Fibroblast of skin of back (primary cell): ENCODE measurements around the gene SLC36A2.

Source experiments
- DNase-seq: peaks from one replicate; pipeline ENCODE4 v3.0.0-alpha.2; 2013

SLC36A2 gene

DNA sequence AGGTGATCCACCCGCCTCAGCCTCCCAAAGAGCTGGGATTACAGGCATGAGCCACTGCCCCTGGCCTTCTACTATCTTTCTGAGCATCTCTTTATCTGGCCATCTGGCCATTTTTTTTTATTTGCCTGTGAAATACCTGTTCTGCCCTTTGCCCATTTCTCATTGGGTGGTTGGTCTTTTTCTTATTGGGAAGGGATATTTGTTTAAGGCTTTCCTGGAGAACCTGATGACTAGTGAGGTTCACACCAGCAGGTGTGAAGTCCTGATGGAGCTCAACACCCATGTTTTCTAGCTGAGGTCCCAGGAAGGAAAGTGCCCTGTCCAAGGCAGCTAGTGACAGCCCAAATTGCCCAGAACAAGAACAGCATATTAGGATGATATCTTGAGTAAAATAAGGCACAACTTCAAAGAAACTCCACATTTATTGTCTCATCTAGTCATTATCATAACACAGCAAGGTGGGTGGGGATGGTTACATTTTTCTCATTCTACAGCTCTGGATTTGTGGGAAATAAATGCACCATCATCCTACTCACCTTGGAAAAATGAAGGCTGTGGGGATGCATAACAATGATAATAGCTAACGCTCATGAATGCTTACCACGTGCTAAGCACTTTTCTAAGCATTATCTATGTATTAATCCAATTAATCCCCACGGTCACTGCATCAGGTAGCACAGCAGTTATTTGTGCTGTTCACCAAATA lies 64.1 kb downstream of the SLC36A2 start:
- DNase-seq: no peak

DNA sequence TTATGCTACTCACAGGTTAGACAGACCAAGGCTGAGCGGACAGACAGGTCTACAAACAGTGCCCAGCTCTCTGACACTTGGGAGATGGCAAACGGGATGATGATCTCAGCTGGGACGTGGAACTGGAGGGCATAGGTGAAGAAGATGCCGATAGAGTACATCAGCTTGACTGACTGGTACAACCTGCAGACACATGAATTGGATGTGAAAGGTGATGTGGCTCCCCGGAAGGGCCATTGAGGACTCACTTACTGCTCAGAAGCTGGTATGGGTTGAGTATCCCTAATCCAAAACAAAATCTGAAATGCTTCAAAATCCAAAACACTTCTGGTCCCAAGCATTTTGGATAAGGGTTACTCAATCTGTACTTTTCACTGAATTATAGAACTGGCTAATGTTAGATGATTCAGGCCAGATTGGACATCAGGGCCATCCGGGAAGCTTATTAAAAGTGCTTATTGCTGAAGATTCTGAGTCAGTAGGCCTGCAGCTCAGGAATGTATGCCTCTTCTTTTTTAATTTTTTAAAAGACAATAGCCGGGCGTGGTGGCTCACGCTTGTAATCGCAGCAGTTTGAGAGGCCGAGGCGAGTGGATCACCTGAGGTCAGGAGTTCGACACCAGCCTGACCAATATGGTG lies 66.2 kb downstream of the SLC36A2 start:
- no peak for DNase-seq

DNA sequence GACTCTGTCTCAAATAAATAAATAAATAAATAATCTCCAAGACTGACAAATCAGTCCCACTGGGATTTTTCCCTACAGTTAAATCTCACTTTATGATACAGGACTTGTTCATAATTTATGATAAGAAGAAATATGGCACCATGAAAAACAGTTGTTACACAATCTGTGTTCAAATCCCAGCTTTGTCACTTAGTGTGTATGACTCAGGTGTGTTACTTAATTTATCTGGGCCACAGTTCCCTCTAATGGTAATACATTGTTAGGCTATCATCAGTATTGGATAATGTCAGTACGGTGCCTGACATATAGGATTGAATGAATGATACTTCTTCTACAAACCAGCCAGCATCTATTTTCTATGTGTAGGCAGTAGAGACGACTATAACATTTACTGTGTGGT lies 66.9 kb downstream of the SLC36A2 start:
- DNase-seq: no peak

DNA sequence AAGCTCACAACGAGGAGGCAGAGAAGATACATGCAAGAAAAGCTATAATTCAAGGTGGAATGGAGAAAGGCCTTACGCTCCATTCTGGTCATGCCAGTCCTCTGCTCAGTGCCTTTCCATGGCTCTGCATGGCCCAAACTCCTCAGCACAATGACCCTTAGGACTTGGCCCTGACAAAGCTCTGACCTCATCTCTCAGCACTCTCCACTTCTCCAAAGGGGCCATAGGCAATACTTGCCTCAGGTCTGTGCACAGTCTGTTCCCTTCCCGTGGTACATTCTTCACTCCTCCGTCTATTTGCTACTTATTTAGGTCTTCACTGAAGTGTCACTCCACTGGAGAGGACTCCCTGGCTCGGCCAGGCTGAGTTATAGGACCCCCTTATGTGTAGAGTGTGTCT lies 68.5 kb downstream of the SLC36A2 start:
- no peak for DNase-seq

DNA sequence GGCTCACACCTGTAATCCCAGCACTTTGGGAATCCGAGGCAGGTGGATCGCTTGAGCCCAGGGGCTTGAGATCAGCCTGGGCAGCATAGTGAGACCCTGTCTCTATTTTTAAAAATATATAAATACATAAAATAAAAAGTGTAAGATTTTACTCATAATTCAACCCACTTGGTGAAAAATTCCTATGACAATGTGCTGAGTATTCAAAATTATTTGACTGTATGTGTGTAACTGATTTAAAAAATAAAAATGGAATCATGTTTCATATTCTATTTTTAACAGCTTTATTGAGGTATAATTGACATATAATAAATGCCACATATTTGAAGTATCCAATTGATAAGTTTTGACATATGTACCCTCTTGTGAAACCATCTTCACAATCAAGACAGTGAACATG lies 71.6 kb downstream of the SLC36A2 start:
- DNase-seq: no peak

DNA sequence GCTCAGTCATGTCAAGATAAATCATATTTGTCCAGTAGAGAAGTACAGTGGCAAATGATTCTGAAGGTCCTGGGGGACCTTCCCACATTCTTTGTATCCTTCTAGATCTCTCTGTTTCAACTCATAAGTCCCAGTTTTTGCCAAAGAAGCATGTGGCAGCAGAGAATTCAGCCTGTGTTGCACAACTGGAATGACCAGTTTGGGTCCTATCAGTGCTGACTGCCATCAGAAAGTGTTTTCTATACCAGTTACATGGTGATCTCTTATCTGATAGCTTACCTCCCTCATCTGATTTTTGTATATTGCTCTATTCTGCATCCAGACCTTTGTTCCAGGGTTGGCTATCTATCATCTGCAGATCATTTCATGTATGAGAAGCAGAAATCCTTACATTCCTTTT lies 72.7 kb downstream of the SLC36A2 start:
- no peak for DNase-seq

DNA sequence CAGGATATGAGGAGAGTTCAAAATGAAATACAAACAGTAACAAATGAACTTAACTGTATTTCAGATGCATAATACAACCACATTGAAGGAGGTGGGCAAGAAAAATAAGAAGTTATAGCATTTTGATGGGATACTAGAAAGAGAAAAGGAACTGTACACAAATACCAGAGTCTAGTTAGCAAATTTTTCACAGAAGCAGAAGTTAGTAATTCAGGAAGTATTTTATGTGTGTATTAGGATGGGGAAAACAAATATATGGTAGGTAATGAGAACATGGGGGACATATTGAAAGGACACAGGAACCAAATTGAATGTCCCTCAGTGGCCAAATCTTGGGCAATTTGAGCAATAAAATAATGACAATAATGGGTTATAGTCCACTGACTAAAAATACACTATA lies 76.0 kb downstream of the SLC36A2 start:
- no peak for DNase-seq

DNA sequence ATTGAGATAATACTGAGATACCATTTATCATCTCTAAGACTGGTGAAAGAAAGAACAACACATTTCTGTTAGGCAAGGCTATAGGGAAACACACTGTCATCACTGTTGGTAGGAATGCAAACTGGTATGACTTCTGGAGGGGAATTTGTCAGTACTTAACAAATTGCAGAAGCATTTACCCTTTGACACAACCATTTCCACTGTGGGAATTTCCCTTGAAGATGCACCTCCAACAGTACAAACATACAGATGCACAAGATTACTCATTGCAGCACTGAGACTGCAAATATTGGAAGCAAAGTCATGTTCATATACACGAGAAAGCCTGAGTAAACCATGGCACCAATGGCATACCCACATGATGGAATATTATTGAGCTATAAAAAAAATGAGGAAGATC lies 76.8 kb downstream of the SLC36A2 start:
- peak; percentile 7 for DNase-seq

DNA sequence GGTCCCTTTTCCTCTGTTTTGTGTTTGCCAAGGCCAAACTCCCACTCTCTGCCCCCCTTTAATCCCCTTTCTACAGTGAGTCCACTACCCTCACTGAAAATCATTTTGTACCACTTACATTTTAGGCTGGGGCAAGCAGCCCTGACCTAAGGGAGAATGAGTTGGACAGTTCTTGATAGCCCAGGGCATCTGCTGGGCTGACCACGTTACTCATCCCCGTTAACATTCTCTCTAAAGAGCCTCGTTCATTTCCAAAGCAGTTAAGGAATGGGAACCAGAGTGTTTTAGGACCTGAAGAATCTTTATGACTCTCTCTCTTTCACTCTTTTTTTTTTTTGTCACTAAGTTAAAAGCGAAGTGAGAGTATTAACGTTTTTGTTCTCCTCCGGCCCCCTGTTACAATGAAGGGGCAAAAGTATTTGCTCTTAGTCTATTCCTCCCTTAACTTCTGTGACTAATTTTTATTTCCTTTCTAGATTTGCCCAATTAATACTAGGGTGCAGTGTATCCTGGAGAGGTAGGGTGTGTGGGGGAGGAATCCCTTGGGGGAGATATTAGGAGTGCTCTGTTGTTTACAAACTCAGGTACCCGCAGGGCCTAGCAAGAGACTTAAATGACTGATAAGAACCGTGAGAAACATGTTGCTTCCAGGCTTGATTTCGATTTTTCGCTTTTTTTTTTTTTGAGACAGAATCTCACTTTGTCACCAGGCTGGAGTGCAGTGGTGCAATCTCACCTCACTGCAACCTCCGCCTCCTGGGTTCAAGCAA lies 79.7 kb downstream of the SLC36A2 start:
- DNase-seq: no peak
